ENCODE data around the gene PGRMC2.

The PGRMC2 gene

DNA sequence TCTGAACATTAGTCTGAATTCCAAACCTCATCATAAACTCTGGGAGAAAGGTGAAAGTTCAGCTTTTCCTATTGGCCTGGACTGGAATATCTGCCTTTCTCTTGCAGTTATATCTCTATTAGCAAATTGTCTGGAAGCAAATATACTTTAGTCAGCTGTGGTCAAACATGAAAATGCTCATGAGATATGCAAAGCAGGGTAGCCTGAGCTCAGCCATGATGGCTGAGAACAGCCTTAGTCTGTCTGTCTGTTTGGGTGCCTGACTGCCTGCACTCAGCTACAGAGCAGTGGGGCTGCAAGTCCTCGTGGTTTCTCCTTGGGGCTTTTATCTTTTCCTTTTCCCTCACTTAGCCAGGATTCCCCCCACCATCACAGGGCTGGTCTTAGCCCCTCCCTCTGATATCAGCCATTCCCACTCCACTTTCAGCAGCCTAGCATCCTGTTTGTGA lies 19.5 kb upstream of the PGRMC2 start:
- no peaks in the 10 kb centered on the region for H3K9me3 Mint-ChIP-seq
- peaks cover 6% of the 10 kb centered on the region for H3K36me3 Mint-ChIP-seq (ENCODE audit: low read depth)
- TF ChIP-seq, protein P1, sequence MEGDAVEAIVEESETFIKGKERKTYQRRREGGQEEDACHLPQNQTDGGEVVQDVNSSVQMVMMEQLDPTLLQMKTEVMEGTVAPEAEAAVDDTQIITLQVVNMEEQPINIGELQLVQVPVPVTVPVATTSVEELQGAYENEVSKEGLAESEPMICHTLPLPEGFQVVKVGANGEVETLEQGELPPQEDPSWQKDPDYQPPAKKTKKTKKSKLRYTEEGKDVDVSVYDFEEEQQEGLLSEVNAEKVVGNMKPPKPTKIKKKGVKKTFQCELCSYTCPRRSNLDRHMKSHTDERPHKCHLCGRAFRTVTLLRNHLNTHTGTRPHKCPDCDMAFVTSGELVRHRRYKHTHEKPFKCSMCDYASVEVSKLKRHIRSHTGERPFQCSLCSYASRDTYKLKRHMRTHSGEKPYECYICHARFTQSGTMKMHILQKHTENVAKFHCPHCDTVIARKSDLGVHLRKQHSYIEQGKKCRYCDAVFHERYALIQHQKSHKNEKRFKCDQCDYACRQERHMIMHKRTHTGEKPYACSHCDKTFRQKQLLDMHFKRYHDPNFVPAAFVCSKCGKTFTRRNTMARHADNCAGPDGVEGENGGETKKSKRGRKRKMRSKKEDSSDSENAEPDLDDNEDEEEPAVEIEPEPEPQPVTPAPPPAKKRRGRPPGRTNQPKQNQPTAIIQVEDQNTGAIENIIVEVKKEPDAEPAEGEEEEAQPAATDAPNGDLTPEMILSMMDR (IDR thresholded peaks at IDR 0.05), result no peak
- H3K27me3 Mint-ChIP-seq (ENCODE audit: low read depth, poor library complexity), result peaks cover 4% of the 10 kb centered on the region
- H3K4me1 Mint-ChIP-seq, result peaks cover 22% of the 10 kb centered on the region
- H3K27ac Mint-ChIP-seq, result no peak overlapping the region
- no peak for DNase-seq
- no peak overlapping the region for H3K4me3 Mint-ChIP-seq

DNA sequence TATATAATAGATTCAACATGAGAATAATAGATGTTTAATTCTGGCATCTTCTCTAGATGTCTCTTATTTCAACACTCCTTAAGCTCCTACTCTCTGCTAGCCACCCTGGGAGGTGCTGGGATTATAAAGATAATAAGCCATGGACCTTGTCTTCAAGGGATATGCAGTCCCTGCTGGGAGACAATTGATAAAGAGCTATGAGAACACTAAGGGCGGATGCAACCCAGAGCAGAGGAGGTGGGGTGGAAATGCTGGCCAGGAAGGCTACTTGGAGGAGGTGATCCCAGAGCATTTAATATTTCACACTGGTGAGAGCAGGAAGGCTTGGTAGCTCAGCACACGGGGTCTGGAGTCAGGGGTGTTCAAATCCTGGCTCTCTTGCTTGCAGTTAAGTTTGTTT lies 18.3 kb upstream of the PGRMC2 start:
- H3K27me3 Mint-ChIP-seq (ENCODE audit: low read depth, poor library complexity), result peaks cover 4% of the 10 kb centered on the region
- H3K9me3 Mint-ChIP-seq, result no peaks in the 10 kb centered on the region
- H3K36me3 Mint-ChIP-seq (ENCODE audit: low read depth), result peaks cover 9% of the 10 kb centered on the region
- H3K27ac Mint-ChIP-seq, result no peak overlapping the region
- TF ChIP-seq, protein P1 (IDR thresholded peaks at IDR 0.05), result no peak
- no peak overlapping the region for H3K4me3 Mint-ChIP-seq
- no peak for DNase-seq
- peaks cover 22% of the 10 kb centered on the region for H3K4me1 Mint-ChIP-seq

DNA sequence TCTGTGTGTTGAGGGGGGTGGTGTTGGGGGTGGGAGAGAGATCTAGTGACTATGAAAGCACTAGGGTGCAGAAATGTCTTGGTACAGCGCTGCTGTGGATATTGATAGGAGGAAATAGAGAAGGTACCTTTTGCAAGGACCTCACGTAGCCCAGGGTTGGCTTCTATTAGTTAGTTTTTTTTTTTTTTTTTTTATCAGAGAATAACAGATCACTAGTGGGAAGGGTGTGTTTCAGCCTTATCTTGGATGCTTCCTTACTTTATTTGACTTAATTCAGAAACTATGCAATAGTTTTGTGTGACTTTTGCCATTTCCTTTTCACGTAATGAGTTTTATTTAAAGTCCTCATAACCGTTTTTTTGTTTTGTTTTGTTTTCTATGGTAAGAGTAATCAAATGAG lies 16.4 kb upstream of the PGRMC2 start:
- TF ChIP-seq, protein P1 (IDR thresholded peaks at IDR 0.05), result no peak
- Mint-ChIP-seq H3K4me3 (no peak overlapping the region), H3K27ac (no peak overlapping the region), H3K36me3 (ENCODE audit: low read depth) (peaks cover 11% of the 10 kb centered on the region), H3K27me3 (ENCODE audit: low read depth, poor library complexity) (peaks cover 4% of the 10 kb centered on the region), H3K9me3 (no peaks in the 10 kb centered on the region), H3K4me1 (peaks cover 8% of the 10 kb centered on the region)
- DNase-seq, result no peak

DNA sequence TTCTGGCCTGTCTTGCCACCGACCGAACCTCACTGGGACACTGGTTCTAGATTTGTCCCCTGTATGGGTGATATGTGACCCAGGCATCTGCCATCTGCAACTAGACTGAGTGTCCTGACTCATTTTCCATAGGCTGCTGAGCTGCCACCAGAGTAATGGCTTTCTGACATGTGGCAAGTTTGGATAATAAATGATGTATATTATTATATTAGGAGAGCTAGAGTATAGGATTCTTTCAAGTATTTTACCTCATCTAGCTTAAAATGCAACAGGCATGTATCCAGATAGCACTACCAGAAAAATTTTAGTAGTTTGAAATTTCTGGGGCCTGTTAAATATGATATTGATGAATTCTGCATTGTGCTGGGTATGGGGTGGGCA lies 15.8 kb upstream of the PGRMC2 start:
- H3K27me3 Mint-ChIP-seq (ENCODE audit: low read depth, poor library complexity), result peaks cover 4% of the 10 kb centered on the region
- H3K4me3 Mint-ChIP-seq, result no peak overlapping the region
- H3K27ac Mint-ChIP-seq, result peak overlapping the region; percentile 53
- TF ChIP-seq, protein P1 (IDR thresholded peaks at IDR 0.05), result no peak
- peaks cover 5% of the 10 kb centered on the region for H3K4me1 Mint-ChIP-seq
- peaks cover 8% of the 10 kb centered on the region for H3K36me3 Mint-ChIP-seq (ENCODE audit: low read depth)
- no peaks in the 10 kb centered on the region for H3K9me3 Mint-ChIP-seq
- no peak for DNase-seq

DNA sequence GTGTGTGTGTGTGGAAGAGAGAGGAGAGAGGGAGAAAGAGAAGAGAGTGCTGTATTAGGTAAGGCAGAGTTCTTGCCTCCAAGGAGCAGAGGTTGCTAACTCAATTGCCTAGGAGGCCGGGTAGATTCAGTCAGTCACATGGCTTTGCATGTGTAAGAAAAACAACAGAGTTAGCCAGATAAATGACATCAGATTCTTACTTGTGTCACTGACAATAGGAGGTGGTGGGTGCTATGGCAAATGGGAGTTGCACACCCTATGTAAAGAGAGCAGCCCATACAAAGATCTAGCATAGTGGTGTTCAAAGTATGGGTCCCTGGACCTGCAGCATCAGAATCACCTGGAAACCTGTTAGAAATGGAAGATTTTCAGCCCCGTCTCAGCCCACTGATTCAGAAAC lies 14.4 kb upstream of the PGRMC2 start:
- Mint-ChIP-seq H3K9me3 (no peaks in the 10 kb centered on the region), H3K36me3 (ENCODE audit: low read depth) (peaks cover 8% of the 10 kb centered on the region), H3K4me3 (no peak overlapping the region), H3K27ac (no peak overlapping the region), H3K4me1 (no peaks in the 10 kb centered on the region), H3K27me3 (ENCODE audit: low read depth, poor library complexity) (peaks cover 4% of the 10 kb centered on the region)
- no peak for DNase-seq
- TF ChIP-seq, protein P1 (IDR thresholded peaks at IDR 0.05), result no peak

DNA sequence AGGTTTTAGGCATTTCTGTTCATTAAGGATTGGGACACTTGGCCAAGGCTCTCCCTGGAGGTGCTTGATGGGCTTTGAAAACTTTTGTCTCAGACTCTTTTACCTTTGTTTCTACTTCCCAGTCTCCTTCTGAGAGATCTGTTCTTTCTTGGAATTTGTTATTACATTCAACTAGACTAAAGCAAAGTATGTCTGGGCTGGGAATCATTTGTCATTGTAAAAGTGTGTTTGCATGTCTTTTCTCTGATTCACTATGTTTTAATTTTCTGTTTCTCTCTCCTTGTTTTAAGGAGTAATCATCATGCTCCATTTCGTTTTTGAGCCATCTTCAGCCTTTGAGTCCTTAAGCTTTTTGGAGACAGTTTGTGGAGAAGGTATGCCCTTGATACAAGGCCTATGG lies 12.2 kb upstream of the PGRMC2 start:
- no peaks in the 10 kb centered on the region for H3K4me1 Mint-ChIP-seq
- no peak overlapping the region for H3K27ac Mint-ChIP-seq
- H3K9me3 Mint-ChIP-seq, result no peaks in the 10 kb centered on the region
- H3K27me3 Mint-ChIP-seq (ENCODE audit: low read depth, poor library complexity), result peaks cover 4% of the 10 kb centered on the region
- TF ChIP-seq, protein P1 (IDR thresholded peaks at IDR 0.05), result no peak
- H3K36me3 Mint-ChIP-seq (ENCODE audit: low read depth), result peaks cover 8% of the 10 kb centered on the region
- DNase-seq, result no peak
- H3K4me3 Mint-ChIP-seq, result no peak overlapping the region

Measured in nephron progenitor cell (in vitro differentiated cells).